Measurements from ENCODE around the gene GAP43.
A peak's percentile ranks its signal among the peaks of the same experiment; 100 is the strongest.

GAP43 gene

GRCh38 chr3:115627180-115628074, 4.1 kb downstream of the GAP43 start:
- no peak for DNase-seq (ENCODE audit: low read depth)

- DNase-seq (ENCODE audit: low read depth) = no peak
These were observed 4.7 kb downstream of the GAP43 start for GRCh38 chr3:115628075-115628412.

DNA sequence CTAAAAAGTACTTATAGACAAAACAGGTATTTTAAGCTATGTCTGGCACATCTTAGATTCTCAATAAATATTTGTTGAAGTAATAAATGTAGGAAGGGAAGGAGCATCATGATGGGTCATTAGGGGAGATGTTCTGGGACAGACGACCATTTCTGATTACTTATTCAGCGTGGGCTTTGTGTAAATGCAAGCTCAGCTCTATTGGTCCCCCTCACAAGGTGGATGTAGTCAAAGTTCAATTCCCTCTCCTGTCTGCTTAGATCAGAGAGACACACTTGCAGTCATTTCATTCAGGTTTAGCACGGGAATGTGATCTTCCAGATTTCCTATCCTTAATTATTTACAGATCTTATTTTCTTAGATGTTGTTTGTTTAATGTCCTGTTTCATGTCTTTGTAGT, 7.5 kb downstream of the GAP43 start:
- DNase-seq (ENCODE audit: low read depth) = no peak

DNA sequence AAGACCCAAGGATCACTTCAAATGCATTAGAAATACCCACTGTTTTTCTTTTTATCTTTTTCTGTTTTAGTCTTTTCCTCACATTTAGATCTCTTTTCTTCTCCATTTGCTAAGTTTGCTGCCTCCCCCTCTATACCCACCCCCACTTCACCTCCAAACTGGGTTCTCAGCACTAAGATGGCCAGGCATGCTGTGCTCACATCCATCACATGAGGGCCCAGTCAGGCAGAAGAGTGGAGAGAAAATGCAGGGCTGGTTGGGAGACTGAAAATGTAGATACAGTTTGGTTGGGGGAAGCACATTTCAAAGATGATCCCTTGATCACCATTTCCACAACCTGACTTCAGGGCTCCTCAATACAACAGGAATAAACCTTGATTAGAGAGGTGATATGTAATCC, 8.7 kb downstream of the GAP43 start:
- no peak for DNase-seq (ENCODE audit: low read depth)

- no peak for DNase-seq (ENCODE audit: low read depth)
These were observed 10.2 kb downstream of the GAP43 start for GRCh38 chr3:115633467-115633866.

GRCh38 chr3:115634052-115634451, 10.7 kb downstream of the GAP43 start:
- DNase-seq (ENCODE audit: low read depth) = no peak

DNA sequence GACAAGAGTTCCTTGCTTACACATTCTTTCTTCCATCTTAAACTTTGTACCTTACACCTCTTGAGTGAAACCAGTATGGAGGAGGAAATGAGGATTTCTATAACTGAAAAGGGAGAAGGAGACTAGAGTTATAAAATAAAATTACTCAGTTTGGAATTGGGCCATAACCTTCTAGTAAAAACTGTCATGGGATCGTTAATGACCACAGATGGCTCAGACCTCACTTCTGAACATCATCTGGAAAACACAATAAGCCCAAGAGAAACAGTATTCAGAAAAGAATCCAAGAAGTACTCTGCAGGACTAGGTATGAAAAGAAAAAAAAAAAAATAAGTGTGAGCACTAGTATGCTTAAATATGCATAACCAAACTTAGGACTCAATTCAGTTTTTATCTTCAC, 12.1 kb downstream of the GAP43 start:
- no peak for DNase-seq (ENCODE audit: low read depth)

DNA sequence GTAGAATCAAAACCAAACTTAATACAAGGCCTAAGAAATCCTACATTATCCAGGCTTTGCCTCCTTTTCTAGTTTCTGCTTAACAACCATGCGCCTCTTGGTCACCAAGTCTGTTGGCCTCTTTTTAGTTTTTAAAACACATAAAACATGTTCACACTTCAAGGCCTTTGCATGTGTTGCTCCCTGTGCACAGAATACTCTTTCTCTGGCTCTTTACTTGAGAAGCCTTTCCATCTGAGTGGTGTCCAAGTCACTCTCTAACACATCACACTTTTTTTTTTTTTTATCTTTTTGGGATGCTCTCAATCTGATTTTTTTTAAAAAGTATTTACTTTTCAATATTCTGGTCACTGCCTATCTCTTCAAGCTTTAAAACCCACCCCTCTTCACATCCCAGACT, 14.9 kb downstream of the GAP43 start:
- no peak for DNase-seq (ENCODE audit: low read depth)

- DNase-seq (ENCODE audit: low read depth) = no peak
These were observed 15.7 kb downstream of the GAP43 start for GRCh38 chr3:115638991-115639390.

GRCh38 chr3:115644391-115644790, 21.1 kb downstream of the GAP43 start:
- no peak for DNase-seq (ENCODE audit: low read depth)

- DNase-seq (ENCODE audit: low read depth) = no peak
These were observed 22.8 kb downstream of the GAP43 start for GRCh38 chr3:115646027-115646690.

DNA sequence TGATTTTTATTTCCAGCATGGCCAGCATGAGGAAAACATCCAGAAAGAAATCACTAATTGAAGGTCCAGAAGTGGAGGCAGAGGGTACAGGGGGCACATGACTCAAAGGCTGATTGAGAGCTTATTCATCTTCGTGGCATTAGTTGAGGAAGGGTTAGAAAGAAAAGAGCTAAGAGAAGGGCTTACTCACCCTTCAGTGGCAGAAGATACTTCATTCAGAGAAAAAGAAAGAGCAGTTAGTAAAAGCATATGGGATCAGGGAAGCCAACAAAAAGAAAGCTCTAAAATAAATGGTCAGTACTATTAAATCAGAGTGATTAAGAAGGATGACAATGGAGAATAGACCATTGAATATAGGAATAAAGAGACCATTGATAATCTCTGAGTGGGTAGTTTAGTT, 25.2 kb downstream of the GAP43 start:
- DNase-seq (ENCODE audit: low read depth) = no peak

GRCh38 chr3:115651087-115651486, 27.8 kb downstream of the GAP43 start:
- DNase-seq (ENCODE audit: low read depth) = no peak

DNA sequence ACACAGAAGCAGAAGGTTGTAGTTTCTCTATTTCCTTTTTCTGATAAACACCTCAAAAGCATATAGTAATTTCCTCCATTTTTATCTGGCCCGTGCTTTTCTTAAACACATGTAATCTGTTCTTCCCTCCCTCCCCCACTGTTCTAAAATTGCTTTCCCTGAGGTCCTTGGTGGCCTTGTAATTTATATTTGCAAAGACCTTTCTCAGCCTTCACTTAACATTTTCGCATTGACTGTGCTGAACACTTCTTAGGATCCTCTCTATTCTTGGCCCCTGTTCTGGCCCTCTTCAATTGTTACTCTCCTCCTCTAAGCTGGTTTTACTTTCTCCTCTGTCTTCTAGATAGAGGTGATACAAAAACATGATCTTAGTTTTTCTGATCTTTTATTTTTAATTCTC, 28.3 kb downstream of the GAP43 start:
- no peak for DNase-seq (ENCODE audit: low read depth)

DNA sequence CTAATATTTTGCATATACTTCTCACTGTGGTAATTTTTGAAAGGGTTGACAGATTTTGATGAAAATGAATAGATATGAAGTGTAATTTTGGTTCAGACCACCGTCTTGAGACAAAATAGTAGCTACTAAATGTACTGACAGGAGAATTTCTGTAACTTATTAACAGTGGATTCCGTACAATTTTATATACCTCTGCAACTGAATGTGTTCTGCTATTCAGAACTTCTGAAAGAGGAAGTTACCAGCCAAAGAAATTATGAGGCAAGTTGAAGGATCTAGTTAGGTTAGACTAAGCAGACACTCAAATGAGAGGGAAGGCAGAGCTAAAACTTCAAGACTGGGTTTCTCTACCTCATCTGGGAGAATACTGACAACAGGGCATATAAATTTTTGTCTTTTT, 29.4 kb downstream of the GAP43 start:
- no peak for DNase-seq (ENCODE audit: low read depth)

- no peak for DNase-seq (ENCODE audit: low read depth)
These were observed 32.5 kb downstream of the GAP43 start for GRCh38 chr3:115655761-115656282.

DNA sequence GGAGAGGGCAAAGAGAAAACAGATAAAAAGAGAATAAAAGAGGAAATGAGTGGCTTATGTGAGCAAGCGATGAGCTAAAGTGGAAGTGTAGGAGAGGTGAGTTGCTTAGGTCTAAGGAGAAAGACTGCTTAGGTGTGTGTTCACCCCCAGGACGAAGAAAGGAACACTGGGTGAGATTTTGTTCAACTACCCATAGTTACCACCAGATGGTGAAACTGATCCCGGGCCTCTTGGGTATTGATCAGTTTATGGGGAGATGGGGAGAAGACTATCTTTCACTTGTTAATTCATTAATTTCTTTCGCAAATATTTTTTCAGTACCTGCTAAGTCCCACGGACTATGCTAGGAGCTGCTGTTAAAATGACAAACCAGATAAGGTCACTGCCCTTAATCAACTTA, 33.9 kb downstream of the GAP43 start:
- no peak for DNase-seq (ENCODE audit: low read depth)

- no peak for DNase-seq (ENCODE audit: low read depth)
These were observed 34.7 kb downstream of the GAP43 start for GRCh38 chr3:115658032-115658336.

DNA sequence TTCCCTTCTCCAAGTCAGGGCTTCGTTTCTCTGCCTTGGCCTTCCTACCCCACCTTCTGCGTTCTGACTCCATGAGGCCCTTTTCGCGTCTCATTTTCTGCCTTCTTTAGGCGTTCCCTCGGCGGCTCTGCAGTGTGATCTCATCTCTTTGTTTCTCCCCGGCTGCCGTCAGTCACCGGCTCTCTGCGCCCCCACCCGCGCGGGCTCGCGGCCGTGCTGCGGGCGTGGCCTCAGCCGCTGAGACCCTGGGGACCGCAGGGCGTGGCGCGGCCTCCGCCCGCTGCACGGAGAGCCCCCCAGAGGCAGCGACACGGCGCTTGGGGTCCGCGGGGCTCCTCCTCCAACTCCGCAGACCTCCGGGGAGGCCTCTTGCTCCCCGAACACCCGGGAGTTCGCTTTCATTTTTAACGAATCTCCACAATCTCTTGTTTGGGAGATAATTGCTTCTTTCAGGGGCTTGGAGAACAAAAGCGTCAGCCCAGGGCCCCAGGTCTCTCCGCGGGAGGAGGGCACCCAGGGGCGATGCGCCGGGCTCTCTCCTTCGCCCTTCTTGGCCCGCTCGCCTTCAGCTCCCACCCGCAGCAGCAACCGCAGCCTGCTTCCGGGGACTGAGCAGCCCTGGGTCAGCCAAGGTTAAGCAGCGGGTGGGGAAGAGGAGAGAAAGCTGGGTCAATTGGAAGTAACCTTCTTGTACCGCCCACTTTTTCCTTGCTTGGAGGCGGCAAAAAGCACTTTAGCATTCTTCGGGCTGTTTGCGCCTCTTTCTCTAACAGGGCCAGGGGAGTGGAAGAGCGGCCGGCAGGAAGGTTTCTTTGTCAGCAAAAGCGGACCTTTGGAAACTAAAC, 35.2 kb downstream of the GAP43 start:
- DNase-seq (ENCODE audit: low read depth) = peak; percentile 45

DNA sequence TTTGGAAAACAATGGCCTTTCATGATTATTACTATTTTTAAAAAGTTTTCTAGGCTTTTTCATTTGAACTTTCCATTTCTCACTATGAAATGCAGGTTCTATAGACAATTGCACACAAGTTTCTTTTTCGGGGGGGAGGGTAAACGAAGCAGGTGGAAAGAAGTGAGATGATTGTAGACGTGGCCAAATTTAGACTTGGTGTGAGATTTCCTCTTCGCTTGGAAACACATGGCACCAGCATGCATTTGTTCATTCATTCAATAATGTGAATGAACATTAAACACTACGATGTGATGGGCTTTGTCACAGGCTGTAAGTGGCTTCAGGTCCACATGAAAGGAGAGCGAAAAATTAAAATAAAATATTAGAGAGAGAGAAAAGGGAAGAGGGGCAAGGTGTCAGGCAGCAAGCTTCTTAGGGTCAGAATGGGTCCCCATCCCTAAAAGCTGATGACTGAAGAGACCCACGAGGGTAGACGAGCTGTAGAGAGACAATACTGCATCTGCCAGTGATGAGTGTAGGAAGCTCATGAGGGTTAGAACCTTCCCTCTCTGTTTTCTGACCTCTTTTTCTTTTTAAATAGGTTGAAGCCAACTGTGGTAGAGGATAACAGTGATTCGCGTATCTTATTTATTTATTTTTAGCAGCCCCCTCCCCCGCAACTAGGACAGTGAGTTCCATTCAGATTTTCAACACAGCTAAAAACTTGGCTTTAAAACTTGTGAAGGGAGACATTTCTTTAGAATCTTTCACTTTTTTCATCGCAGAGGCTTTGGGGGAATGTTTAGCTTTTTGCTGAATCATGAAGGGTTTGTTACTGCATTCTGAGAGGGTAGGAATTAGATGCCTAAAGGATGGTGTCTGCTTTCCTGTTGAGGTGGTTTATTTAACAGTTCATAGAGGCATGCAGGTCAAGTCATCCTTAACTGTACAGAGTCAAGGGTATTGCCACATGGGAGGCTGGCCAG, 36.2 kb downstream of the GAP43 start:
- no peak for DNase-seq (ENCODE audit: low read depth)

GRCh38 chr3:115660646-115661337, 37.5 kb downstream of the GAP43 start:
- no peak for DNase-seq (ENCODE audit: low read depth)

Measured in T follicular helper cell (primary cell).